Sigmoid colon (tissue), 4 donors: ENCODE data around the gene SNX33.

Experiments used
- CTCF ChIP-seq, 4 experiments: fragments of 450-650 bp in 3 of 4; fragments of 200-600 bp in 1 of 4; IDR thresholded peaks; one replicate each; pipeline ENCODE4 v1.5.1; 2016 to 2019; ENCODE audit warnings: antibody characterized with exemption in 4 of 4, mild to moderate bottlenecking in 3 of 4, moderate library complexity in 2 of 4
- POLR2A ChIP-seq, 2 donors: fragments of 450-650 bp; IDR thresholded peaks; one replicate each; pipeline ENCODE4 v1.6.1; 2016; ENCODE audit warnings: antibody characterized with exemption in 2 of 2, mild to moderate bottlenecking in 2 of 2, moderate library complexity in 2 of 2
- POLR2AphosphoS5 ChIP-seq, 4 donors: sonication (generic); formaldehyde crosslinking; IDR thresholded peaks; one replicate each; pipeline ENCODE4 v1.6.1; 2017; ENCODE audit warnings: antibody characterized with exemption in 4 of 4

GRCh38 chr15:75669879-75670212 lies 22.1 kb downstream of the SNX33 start:
- no peak for TF ChIP-seq CTCF (IDR thresholded peaks at IDR 0.05)
- TF ChIP-seq POLR2A (IDR thresholded peaks at IDR 0.05) = no peak
- no peak for TF ChIP-seq POLR2AphosphoS5 (IDR thresholded peaks at IDR 0.05)
